Activated CD4-positive, alpha-beta T cell treated with anti-CD3 and anti-CD28 coated beads, Interleukin-2, amount 50 U/mL, for 1 hour (primary cell): ENCODE results near the gene NF2.

Experiments
- DNase-seq: peaks from one replicate; pipeline ENCODE4 v3.0.0-alpha.2; 2020

Gene NF2

DNA sequence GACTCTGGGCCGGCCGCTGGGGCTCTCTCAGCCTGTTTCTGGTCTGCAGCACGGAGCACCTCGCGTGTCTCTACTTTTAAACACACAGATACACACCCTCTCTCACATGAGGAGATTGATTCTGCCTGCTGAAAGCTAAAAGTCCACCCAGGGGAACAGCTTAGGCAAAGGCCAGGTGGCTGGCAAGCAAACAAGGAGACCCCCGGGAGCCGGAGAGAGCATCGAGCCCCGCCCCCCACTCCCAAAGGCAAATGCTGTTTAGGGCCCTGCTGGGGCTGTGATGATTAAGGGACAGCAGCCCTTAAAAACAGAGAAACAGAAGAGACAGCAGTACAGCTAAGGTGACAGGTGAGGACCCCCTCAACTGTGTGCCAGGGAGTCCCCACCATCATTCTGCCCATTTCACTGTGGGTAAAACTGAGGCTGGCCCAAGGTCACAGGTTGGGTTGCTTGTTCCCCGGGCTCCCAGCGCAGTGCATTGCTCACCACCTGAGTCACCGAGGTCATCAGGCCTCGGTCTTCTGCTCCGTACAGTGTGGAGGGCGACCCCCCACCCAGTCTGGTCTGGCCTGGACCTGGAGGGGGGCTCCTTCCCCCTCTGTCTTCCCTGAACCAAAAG is 123.2 kb downstream of the NF2 start:
- DNase-seq = no peak

DNA sequence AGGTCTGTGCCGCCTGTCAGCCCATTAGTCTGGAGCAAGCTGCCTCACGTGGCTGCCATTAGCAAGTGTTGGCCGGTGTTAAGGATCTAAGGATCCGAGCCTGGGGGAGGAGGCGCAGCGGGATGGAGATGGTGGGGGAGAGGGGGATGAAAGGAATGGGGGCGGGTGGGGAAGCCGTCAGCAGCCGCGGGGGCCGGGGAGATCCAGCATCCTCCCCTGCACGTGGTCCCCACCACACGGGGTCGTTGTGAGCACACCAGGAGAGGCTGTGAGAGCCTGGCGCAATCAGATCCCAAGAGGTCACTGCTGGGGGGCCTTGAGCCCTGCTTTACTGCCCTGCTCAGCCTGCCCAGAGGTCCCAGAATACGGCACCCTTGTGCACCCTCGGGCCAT is 123.7 kb downstream of the NF2 start:
- no peak for DNase-seq

DNA sequence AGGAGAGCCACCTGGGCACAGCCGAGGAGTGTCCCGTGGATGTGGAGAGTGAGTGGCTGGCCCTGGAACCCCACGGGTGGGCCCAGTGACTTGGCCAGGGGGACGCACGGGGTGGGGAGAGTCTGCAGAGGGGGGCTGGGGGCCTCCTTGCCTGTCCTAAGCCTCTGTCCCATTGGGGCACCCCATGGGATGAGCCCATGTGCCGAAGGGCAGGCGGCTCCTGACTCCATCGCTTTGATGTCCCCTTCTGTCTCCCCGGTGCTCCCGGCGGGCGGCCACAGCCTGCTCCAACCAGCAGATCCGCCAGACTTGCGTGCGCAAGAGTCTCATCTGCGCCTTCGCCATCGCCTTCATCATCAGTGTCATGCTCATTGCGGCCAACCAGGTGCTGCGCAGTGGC is 125.7 kb downstream of the NF2 start:
- no peak for DNase-seq

DNA sequence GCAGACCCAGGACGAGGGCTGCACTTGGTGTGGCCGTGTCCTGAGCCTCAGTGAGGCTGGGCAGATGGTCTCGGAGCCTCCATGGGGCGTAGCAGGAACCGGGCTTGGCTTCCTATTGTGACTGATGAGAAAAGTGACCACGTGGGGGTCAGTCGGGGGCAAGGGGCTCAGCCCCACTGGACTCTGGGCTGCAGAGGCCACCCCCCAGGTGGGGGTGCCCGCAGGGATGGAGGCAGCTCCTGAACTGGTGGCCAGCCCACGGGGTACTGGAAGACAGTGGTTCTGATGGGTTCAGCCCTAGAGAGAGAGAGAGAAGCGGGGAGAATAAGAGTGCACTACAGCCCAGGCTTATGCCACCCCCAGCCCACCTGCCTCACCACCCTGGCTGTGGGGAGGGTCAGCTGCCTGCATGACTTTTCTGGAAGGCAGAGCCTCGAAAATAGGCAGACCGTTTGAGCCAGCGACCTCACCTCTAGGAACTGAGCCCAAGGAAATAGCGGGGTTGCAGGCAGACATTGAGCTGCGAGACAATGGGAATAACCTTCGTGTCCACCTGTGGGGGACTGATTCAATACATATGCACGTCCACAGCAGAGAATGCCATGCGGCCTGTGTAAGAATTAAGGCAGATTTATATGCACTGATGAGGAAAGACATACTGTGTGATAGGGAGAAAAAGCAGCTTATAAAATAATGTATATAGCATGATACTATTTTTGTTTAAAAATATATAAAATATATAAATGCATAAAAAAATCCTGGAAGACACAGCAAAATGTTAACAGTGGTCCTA is 127.8 kb downstream of the NF2 start:
- DNase-seq = no peak

DNA sequence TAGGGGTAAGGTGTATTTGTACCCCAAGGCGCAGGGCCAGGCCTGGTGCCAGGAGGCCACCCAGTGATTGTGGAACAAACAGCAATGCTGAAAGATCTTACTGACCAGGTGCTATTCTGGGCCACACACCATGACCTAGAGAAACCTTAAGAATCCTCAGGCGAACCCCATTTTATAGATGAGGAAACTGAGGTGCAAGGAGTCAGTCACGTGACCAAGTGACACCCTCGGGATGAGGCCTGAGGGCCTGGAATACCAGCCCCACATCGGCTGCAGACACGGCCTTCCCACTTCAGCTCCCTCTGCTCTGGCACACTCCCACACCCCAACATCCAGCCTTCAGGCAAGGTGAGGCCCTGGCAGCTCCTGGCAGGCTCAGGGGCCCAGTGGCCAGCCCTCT is 129.4 kb downstream of the NF2 start:
- DNase-seq = no peak

DNA sequence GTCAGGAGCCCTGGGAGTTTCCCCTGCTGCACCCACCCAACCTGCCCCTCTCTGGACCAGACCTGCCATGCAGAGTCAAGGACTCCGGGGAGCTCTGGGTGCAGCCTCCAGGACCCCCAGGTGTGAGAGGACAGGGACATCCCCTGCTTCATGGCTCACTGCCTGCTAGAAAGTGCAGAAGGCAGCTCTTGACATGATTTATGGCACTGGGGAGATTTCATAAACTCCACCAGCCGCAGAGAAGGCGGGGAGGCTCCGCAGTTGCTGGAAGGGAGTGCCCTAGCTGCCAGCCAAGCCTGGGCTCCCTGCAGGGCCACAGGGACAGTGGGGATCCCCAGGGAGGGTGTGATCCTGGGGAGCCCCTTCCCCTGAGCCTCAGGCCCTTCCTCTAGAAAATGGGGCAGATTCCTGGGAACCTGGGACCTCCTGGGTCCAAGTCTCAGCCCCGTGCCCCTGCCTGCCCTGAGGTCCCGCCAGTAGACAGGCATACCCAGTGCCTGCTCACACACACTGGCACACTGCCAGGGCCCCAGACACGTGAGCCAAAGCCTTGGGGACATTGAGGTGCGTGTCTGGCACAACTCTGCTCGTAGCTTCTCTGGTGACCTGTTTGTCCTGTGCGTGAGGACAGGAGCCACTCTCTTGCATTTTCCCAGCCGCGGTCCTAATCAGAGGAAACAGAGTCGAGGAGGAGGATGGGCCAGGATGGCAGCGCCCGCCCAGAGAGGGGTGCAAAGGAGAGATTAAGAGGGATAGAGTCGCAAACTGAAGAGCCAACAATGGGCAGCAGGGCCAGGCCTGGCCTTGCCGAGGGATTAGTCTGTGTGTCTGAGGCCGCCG is 130.1 kb downstream of the NF2 start:
- DNase-seq = no peak

DNA sequence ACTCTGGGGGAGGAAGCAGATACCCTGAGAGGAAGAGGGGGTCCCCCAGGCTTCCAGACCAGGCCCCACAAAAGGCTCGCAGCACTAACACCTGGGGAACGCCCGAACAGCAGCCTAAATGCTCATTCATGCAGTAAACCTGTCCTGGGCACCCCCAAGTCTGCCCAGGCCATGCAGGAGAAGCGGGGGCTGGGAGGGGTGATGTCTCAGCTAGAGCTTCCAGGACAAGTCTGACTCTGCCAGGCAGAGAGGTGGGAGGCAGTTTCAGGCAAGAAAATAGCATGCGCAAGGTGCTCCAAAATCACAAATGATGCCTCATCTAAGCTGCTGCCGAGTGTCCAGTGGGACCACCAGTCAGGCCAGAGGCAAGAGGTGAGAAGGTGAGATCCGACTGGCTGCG is 131.0 kb downstream of the NF2 start:
- no peak for DNase-seq

DNA sequence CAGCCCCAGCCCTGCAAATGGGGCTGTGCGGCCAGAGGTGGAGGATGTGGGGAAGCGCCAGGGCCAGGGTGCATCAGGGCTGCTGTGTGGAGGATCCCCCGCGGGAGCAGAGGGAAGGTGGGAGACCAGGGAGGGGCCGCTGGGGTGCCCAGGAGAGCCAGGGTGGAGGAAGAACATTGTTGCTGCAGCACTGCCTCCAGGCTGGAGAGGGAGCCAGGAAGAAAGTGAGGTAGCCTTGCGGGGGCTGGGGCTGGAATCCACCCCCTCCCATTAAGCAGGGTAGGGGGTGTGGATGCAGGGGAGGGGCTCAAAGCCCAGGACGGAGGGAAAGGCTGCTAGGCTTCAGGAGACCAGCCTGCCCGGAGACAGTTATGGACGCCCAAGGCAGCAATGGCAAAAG is 131.4 kb downstream of the NF2 start:
- no peak for DNase-seq

DNA sequence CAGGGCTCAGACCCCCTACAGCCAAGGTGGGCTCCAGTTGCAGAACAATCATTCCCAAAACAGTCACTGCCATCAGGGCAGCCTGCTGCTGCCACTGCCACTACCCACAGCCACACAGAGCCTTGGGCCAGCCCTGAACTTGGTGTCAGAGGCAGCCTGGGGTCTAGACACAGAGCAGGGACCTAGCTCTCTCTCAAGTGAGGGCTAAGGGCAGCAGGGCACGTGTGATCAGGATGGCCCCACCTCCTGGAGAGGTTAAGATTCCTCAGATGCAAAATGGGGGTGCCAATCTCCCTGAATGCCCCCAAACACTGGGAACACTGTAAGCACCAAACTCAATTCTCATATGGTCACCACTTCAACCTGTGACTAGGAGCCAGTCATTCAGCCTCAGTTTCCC is 132.0 kb downstream of the NF2 start:
- no peak for DNase-seq

DNA sequence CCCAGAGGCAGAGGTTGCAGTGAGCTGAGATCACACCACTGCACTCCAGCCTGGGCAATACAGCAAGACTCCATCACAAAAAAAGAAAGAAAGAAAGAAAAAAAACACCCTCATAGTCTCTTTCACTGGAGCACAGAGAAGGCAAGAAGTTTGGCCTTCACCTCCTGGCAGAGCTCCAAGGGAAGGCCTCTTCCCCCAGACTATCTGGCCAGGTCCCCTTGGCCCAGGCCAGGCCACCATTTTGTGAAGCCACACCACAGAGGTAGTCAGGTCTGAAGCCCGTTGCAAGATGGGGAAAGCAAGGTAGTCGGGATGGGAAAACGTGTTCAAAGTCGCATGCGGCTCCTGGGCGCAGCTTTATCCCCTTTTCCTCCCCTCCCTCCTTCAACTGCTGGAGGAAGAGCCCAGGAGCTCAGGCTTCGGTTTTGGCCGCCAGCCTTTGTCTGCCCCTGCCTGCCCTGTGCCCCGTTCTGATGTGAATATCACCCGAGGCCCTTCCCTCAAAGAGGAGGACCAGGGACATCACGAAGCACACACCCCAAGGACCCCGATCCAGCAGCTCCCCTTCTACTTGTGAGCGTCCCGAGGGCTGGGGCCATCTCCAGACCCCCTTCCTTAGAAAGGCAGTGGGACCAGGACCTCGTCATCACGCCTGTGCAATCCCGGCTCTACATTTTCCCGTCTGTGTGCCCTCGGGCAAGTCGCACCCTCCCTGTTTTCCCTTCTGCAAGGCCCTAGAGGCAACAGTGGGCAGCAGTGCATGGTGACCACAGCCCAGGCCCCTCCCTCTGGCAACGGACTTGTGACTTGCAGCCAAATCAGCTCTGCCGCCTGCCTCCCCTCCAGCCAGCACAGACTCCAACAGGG is 134.1 kb downstream of the NF2 start:
- DNase-seq = no peak

DNA sequence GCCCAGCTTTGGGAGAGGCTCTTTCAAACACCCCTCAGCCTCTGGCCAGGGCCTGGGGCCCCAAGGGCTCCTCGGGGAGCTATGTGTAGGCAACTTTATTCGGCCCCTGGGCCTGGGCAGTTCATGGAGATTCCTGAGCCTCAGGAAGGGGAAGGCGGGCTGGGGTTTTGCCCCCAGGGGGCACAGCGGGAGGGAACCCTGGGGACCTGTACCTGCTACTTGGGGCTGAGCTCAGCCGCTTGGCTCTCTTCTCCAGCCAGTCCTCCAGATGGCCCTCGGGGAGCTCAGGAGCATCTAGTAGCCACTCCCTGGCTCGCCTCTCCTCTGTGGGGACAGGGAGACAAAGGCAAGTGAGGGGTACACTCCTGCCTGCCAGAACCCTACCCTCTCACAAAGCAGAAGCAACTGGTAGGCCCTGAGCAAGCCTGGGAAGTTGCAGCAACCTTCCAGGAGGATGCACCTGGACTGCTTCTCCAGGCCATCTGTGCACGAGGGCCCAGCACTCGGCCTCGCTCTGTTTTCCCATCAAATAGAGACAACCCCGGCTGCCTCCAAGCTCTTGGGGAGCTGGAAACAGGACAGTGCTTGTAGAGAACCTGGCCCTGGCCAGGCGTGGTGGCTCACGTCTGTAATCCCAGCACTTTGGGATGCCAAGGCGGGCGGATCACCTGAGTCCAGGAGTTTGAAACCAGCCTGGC is 134.8 kb downstream of the NF2 start:
- no peak for DNase-seq

DNA sequence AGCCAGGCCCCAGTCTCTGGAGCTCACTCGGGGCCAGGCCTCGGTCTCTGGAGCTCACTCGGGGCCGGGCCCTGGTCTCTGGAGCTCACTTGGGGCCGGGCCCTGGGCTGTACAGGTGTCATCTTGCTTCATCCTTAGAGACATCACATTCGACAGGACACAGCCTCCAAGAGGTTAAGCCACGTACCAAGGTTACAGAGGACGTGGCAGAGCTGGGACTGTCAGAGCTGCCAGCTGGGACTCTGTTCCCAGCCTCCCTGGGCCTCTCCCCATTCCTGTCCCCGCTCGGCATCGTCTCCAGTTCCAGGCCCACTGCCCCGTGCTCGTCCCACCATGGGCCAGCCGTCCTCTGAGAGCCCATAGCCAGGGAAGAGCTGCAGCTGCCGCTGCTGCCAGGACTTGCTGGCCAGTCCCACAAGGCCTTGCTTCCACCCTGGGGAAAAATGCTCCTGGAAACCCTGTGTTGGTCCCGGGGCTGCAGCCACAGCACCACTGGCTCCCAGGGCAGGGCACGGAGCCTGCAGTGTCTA is 136.0 kb downstream of the NF2 start:
- no peak for DNase-seq

DNA sequence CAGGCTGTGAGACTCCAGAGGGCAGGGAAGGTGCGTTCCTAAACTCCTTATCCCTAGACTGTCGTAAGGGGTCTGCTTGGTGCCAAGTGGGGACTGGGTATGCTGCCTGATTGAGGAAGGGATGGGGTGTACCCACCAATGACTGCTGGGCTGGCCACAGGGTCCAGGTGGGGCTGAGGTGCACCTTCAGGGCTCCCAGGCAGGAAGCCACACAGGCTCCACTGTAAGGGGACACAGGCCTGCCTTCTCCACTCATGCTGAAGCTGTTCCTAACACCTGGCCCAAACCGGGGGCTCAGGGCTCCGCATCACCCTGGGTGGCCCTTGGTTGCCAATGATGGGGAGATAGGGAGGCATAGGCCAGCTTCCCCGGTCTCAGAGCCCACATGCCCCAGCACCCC is 136.8 kb downstream of the NF2 start:
- DNase-seq = no peak

DNA sequence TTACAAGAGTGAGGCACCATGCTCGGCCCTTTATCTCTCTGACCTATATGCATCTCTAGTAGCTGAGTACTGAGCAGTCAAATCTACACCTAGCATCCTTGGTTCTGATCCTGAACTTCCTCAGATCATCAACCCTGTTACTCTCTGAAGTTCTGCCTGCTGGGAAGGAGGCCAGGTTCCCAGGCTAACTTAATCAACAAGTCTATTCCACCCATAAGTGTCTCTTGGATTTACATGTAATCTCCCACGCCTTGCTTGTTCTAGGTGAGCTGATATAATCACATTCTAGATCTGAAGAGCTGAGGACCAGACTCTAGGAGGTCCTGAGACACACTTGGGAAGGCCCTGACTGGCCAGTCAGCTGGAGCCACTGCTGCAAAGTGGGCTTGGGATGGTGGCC is 138.5 kb downstream of the NF2 start:
- DNase-seq = no peak

DNA sequence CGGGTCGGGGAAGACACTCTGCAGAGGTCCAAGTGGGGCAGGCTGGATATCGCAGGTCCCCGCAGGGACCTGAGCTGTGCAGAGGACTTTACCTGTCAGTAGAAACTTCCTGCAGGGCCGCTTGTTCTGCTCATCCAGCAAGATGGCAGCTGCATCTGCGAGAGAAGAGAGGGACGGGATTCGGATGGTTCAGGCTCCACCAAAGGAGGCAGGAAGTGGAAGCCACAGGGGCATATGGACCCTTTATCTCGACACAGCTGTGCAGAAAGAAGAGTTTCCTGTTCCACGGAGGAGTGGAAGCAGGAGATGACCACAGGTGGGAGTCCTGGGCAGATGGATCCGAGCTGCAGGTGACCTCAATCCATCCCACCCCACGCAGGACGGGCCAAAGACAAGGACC is 138.9 kb downstream of the NF2 start:
- no peak for DNase-seq

DNA sequence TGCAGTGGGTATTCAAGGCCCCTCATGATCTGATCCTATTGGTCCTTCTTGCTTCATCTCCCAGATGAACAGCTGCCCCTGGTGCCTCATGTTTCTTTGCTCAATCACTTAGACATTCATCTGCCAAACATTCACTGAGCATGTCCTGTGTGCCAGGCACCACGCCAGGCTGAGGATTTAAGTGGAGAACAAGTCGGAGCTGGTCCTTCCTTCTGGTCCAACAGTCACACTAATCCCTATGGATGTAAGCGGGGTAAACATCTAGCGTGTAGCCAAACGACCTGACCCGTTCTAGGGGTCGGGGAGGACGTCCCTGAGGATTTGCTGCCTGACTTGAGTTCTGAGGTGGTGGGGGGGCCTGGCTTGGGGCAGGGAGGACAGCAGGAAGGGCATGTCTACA is 141.5 kb downstream of the NF2 start:
- no peak for DNase-seq

DNA sequence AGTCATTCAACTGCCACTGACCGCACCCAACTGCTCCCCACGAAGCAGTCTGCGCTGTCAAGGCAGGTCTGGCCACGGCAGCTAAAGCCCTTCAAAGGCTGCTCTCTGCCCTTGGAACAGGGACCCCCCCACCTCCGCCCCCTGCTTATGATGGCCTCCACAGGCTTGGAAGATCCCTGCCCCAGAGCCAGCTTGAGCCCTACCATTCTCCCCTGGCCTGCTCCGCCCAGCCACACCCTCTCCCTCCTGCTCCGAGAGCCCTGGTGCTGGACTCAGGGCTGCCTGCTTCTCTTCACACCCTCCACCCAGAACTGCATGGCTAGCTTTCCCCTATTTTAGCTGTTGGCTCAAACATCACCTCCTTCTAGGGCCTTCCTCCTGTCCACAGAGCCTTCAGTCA is 144.4 kb downstream of the NF2 start:
- DNase-seq = no peak
